HepG2 (cell line): ENCODE measurements around the gene SLC12A3. TPM values are rescaled to one million over a fixed set of nuclear protein-coding genes. Genes with fewer than 3 reads are reported as not detected.

Experiments used
- ATF5 ChIP-seq: sonication (generic); formaldehyde crosslinking; IDR thresholded peaks from 2 replicates; pipeline ENCODE4 v1.4.0; 2020; ENCODE audit warnings: mild to moderate bottlenecking, low read depth, missing genetic modification reagents
- DNMT1 ChIP-seq: sonication (generic); formaldehyde crosslinking; IDR thresholded peaks from 2 replicates; pipeline ENCODE4 v1.5.1; 2020; ENCODE audit warnings: mild to moderate bottlenecking, missing genetic modification reagents
- ESRRA ChIP-seq: sonication (generic); formaldehyde crosslinking; IDR thresholded peaks from 2 replicates; pipeline ENCODE4 v1.5.1; 2020; ENCODE audit warnings: mild to moderate bottlenecking, low read depth, missing genetic modification reagents
- HMG20A ChIP-seq: IDR thresholded peaks from 2 replicates; pipeline ENCODE4 v1.6.1; 2016; ENCODE audit warnings: borderline replicate concordance
- HNRNPUL1 ChIP-seq: fragments of 200-400 bp; formaldehyde crosslinking; IDR thresholded peaks from 2 replicates; pipeline ENCODE4 v1.6.1; 2017; ENCODE audit warnings: low read depth, mild to moderate bottlenecking, low read length, moderate library complexity
- JARID2 ChIP-seq: sonication (generic); formaldehyde crosslinking; IDR thresholded peaks from 2 replicates; pipeline ENCODE4 v1.8.1; 2023; ENCODE audit warnings: missing genetic modification reagents, inconsistent platforms; ENCODE audit not compliant: insufficient replicate concordance
- MLX ChIP-seq: IDR thresholded peaks from 2 replicates; pipeline ENCODE4 v1.6.1; 2016
- PPARG ChIP-seq: conservative IDR thresholded peaks from 2 replicates; pipeline ENCODE4 v1.6.1; 2016; ENCODE audit warnings: missing biosample characterization, missing genetic modification reagents
- SNAPC2 ChIP-seq: sonication (generic); formaldehyde crosslinking; IDR thresholded peaks from 2 replicates; pipeline ENCODE4 v1.8.1; 2022; ENCODE audit warnings: mild to moderate bottlenecking, missing genetic modification reagents
- SP4 ChIP-seq: sonication (generic); formaldehyde crosslinking; IDR thresholded peaks from 2 replicates; pipeline ENCODE4 v1.8.1; 2023; ENCODE audit warnings: mild to moderate bottlenecking, missing genetic modification reagents
- TOPORS ChIP-seq: sonication (generic); formaldehyde crosslinking; IDR thresholded peaks from 2 replicates; pipeline ENCODE4 v1.8.0; 2023; ENCODE audit warnings: mild to moderate bottlenecking, missing genetic modification reagents
- ZFP36 ChIP-seq: fragments of 150-350 bp; IDR thresholded peaks from 2 replicates; pipeline ENCODE4 v1.6.1; 2018; ENCODE audit warnings: borderline replicate concordance, low read length, low read depth; ENCODE audit not compliant: partially characterized antibody
- ZNF232 ChIP-seq: sonication (generic); formaldehyde crosslinking; IDR thresholded peaks from 2 replicates; pipeline ENCODE4 v1.4.0; 2020; ENCODE audit warnings: missing genetic modification reagents, borderline replicate concordance
- ZNF280B ChIP-seq: sonication (generic); formaldehyde crosslinking; IDR thresholded peaks from 2 replicates; pipeline ENCODE4 v1.5.0; 2020; ENCODE audit warnings: missing genetic modification reagents, mild to moderate bottlenecking, borderline replicate concordance
- ZNF451 ChIP-seq: sonication (generic); formaldehyde crosslinking; IDR thresholded peaks from 2 replicates; pipeline ENCODE4 v1.5.0; 2020; ENCODE audit warnings: mild to moderate bottlenecking, missing genetic modification reagents
- ZNF510 ChIP-seq: sonication (generic); formaldehyde crosslinking; IDR thresholded peaks from 2 replicates; pipeline ENCODE4 v1.4.0; 2020; ENCODE audit warnings: low read depth, mild to moderate bottlenecking, missing genetic modification reagents
- ZNF556 ChIP-seq: sonication (generic); formaldehyde crosslinking; IDR thresholded peaks from 2 replicates; pipeline ENCODE4 v1.4.0; 2020; ENCODE audit warnings: mild to moderate bottlenecking, missing genetic modification reagents, borderline replicate concordance
- ZNF589 ChIP-seq: sonication (generic); formaldehyde crosslinking; conservative IDR thresholded peaks from 2 replicates; pipeline ENCODE4 v1.8.0; 2022; ENCODE audit warnings: mild to moderate bottlenecking, moderate library complexity, missing genetic modification reagents
- polyA plus RNA-seq, 8 experiments: library from polyadenylated mRNA; depleted of rRNA in 3 of 8; stranded (reverse) in 7 of 8; unstranded in 1 of 8; fragments of >200 nt; fragmentation: Illumina TruSeq in 4 of 8; extraction: Trizol in 4 of 8; gene quantifications; 2 replicates each; pipeline versions ENCODE4 v1.2.1 to v1.2.3, GENCODE V29; 2011 to 2016; ENCODE audit warnings: low read depth in 4 of 8, missing spikeins in 1 of 8, mixed read lengths in 1 of 8; ENCODE audit not compliant: insufficient read depth in 1 of 8
- total RNA-seq, 5 experiments: library from RNA; depleted of rRNA; stranded (reverse); fragments of >200 nt; fragmentation: Illumina TruSeq; extraction: Trizol; gene quantifications; 2 replicates each; pipeline ENCODE4 v1.2.3, GENCODE V29; 2016; ENCODE audit warnings: low read depth in 1 of 5
- TF ChIP-seq, protein P1 (sequence below): sonication (generic); formaldehyde crosslinking; IDR thresholded peaks from 2 replicates; pipeline ENCODE4 v1.5.0; 2020; ENCODE audit warnings: missing genetic modification reagents
- TF ChIP-seq, protein P2 (sequence below): sonication (generic); formaldehyde crosslinking; IDR thresholded peaks from 2 replicates; pipeline ENCODE4 v1.4.0; 2020; ENCODE audit warnings: missing genetic modification reagents
- TF ChIP-seq, protein P3 (sequence below): sonication (generic); formaldehyde crosslinking; IDR thresholded peaks from 2 replicates; pipeline ENCODE4 v1.5.0; 2020; ENCODE audit warnings: mild to moderate bottlenecking, missing genetic modification reagents

SLC12A3 gene
- total and polyA plus RNA-seq, 2 of the 13 experiments (the other 11 are each of a cell fraction or from before 2014, with no cell fraction given): 6.2 TPM; not detected in 1

DNA sequence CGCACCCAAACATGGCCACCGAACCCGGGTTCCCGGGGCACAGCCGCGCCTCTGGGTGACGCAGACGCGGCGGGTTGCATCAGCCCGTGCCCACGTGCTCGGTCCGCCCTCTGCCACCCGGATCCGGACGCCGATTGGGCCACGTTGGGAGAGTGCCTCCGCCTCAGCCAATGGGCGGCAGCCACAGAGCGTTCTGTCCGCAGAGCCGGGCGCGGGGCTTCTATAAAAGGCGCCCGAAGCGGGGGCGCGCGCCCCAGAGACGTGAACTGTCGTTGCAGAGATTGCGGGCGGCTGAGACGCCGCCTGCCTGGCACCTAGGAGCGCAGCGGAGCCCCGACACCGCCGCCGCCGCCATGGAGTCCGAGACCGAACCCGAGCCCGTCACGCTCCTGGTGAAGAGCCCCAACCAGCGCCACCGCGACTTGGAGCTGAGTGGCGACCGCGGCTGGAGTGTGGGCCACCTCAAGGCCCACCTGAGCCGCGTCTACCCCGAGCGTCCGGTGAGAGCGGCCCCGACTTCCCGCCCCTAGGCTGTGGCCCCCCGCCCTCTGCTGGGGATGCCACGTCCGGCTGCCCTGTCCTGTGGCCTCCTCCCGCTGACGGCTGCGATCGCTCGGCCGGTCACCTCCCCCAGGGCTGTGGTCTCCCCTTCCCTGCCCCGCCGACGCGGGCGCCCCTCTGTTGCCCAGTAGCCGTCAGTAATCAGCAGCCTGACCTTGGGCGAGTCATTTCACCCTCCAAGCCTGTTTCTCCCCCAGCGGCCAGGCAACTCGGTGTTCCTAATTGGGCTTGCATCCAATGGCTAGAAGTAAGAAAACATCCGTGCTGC is 67.1 kb downstream of the SLC12A3 start, which contains the start of gene HERPUD1 (continued):
- TF ChIP-seq JARID2 (CRISPR knock-in tag): peak; percentile 93
- TF ChIP-seq ZNF556 (CRISPR knock-in tag): no peak; the same call in 1 of the 2 replicates
- 0 out of 2 replicates have a peak, but pooled peaks have one; percentile 56 for TF ChIP-seq HMG20A (CRISPR knock-in tag)
- TF ChIP-seq ZNF232: no peak; the same call in 1 of the 2 replicates
- no peak for TF ChIP-seq ZNF451 (CRISPR knock-in tag)
- TF ChIP-seq ZNF280B (CRISPR knock-in tag): peak; percentile 70; the same call in 1 of the 2 replicates
- 0 out of 2 replicates have a peak, but pooled peaks have one; percentile 44 for TF ChIP-seq PPARG
- peak; percentile 97 for TF ChIP-seq ATF5 (CRISPR knock-in tag)
- TF ChIP-seq SP4 (CRISPR knock-in tag): peak; percentile 97
- TF ChIP-seq, protein P1, sequence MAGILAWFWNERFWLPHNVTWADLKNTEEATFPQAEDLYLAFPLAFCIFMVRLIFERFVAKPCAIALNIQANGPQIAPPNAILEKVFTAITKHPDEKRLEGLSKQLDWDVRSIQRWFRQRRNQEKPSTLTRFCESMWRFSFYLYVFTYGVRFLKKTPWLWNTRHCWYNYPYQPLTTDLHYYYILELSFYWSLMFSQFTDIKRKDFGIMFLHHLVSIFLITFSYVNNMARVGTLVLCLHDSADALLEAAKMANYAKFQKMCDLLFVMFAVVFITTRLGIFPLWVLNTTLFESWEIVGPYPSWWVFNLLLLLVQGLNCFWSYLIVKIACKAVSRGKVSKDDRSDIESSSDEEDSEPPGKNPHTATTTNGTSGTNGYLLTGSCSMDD (CRISPR knock-in tag): 0 out of 2 replicates have a peak, but pooled peaks have one; percentile 22
- no peak; the same call in 1 of the 2 replicates for TF ChIP-seq ZNF589 (CRISPR knock-in tag)
- TF ChIP-seq ESRRA (CRISPR knock-in tag): peak; percentile 88
- TF ChIP-seq SNAPC2: no peak; the same call in 1 of the 2 replicates
- TF ChIP-seq ZFP36: no peak
- no peak for TF ChIP-seq ZNF510 (CRISPR knock-in tag)
- peak; percentile 88; the same call in 1 of the 2 replicates for TF ChIP-seq DNMT1 (CRISPR knock-in tag)
- TF ChIP-seq, protein P2, sequence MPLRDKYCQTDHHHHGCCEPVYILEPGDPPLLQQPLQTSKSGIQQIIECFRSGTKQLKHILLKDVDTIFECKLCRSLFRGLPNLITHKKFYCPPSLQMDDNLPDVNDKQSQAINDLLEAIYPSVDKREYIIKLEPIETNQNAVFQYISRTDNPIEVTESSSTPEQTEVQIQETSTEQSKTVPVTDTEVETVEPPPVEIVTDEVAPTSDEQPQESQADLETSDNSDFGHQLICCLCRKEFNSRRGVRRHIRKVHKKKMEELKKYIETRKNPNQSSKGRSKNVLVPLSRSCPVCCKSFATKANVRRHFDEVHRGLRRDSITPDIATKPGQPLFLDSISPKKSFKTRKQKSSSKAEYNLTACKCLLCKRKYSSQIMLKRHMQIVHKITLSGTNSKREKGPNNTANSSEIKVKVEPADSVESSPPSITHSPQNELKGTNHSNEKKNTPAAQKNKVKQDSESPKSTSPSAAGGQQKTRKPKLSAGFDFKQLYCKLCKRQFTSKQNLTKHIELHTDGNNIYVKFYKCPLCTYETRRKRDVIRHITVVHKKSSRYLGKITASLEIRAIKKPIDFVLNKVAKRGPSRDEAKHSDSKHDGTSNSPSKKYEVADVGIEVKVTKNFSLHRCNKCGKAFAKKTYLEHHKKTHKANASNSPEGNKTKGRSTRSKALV (CRISPR knock-in tag): peak; percentile 71
- peak; percentile 89 for TF ChIP-seq HNRNPUL1
- 0 out of 2 replicates have a peak, but pooled peaks have one; percentile 36 for TF ChIP-seq TOPORS (CRISPR knock-in tag)
- TF ChIP-seq, protein P3, sequence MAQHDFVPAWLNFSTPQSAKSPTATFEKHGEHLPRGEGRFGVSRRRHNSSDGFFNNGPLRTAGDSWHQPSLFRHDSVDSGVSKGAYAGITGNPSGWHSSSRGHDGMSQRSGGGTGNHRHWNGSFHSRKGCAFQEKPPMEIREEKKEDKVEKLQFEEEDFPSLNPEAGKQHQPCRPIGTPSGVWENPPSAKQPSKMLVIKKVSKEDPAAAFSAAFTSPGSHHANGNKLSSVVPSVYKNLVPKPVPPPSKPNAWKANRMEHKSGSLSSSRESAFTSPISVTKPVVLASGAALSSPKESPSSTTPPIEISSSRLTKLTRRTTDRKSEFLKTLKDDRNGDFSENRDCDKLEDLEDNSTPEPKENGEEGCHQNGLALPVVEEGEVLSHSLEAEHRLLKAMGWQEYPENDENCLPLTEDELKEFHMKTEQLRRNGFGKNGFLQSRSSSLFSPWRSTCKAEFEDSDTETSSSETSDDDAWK (CRISPR knock-in tag): no peak
- TF ChIP-seq MLX (CRISPR knock-in tag): peak; percentile 96
